GM19438 (cell line): ENCODE results near the gene CDK12.
"Not testable (repeated sequence)": the region's sequence is repeated elsewhere in the genome, so short reads cannot be mapped to it uniquely, and the experiment has no call there.

Experiments used
- ATAC-seq: cut with Tn5 transposase; IDR thresholded peaks from one replicate; pipeline ENCODE4 v1.9.1; 2021; ENCODE audit warnings: low read depth; ENCODE audit not compliant: unreplicated experiment

The CDK12 gene

GRCh38 chr17:39487946-39488345, 26.7 kb downstream of the CDK12 start:
- ATAC-seq, result no peak

GRCh38 chr17:39496921-39497320, 35.6 kb downstream of the CDK12 start:
- ATAC-seq, result not testable (repeated sequence)

- ATAC-seq, result no peak
These were observed 46.2 kb downstream of the CDK12 start for GRCh38 chr17:39507511-39507910.

GRCh38 chr17:39508987-39509386, 47.7 kb downstream of the CDK12 start:
- no peak for ATAC-seq

GRCh38 chr17:39513309-39513708, 52.0 kb downstream of the CDK12 start:
- no peak for ATAC-seq

- ATAC-seq, result no peak
These were observed 52.6 kb downstream of the CDK12 start for GRCh38 chr17:39513915-39514314.

GRCh38 chr17:39517224-39517623, 55.9 kb downstream of the CDK12 start:
- no peak for ATAC-seq

- ATAC-seq, result no peak
These were observed 64.7 kb downstream of the CDK12 start for GRCh38 chr17:39525801-39526506.

- ATAC-seq, result no peak
These were observed 66.0 kb downstream of the CDK12 start for GRCh38 chr17:39527220-39527813.

GRCh38 chr17:39529455-39529854, 68.2 kb downstream of the CDK12 start:
- ATAC-seq, result no peak

GRCh38 chr17:39530513-39530912, 69.2 kb downstream of the CDK12 start:
- no peak for ATAC-seq

GRCh38 chr17:39531252-39531651, 70.0 kb downstream of the CDK12 start:
- no peak for ATAC-seq

- ATAC-seq, result no peak
These were observed 72.6 kb downstream of the CDK12 start for GRCh38 chr17:39533891-39534290.

- no peak for ATAC-seq
These were observed 73.6 kb downstream of the CDK12 start for GRCh38 chr17:39534768-39535405.

- ATAC-seq, result no peak
These were observed 75.2 kb downstream of the CDK12 start for GRCh38 chr17:39536468-39536867.

GRCh38 chr17:39537364-39537763, 76.1 kb downstream of the CDK12 start:
- not testable (repeated sequence) for ATAC-seq

GRCh38 chr17:39538866-39539265, 77.6 kb downstream of the CDK12 start:
- no peak for ATAC-seq

- no peak for ATAC-seq
These were observed 79.3 kb downstream of the CDK12 start for GRCh38 chr17:39540611-39541010.

- no peak for ATAC-seq
These were observed 80.4 kb downstream of the CDK12 start for GRCh38 chr17:39541652-39542051.

- no peak for ATAC-seq
These were observed 81.9 kb downstream of the CDK12 start for GRCh38 chr17:39543176-39543575.

GRCh38 chr17:39543664-39544063, 82.4 kb downstream of the CDK12 start:
- no peak for ATAC-seq

- ATAC-seq, result not testable (repeated sequence)
These were observed 83.1 kb downstream of the CDK12 start for GRCh38 chr17:39544361-39544760.
